HepG2 (cell line): ENCODE results near the gene CLASRP. TPM values are rescaled to one million over a fixed set of nuclear protein-coding genes. Genes with fewer than 3 reads are reported as not detected.
A peak's percentile ranks its signal among the peaks of the same experiment; 100 is the strongest.

Experiments used
- ARNT2 ChIP-seq: sonication (generic); formaldehyde crosslinking; IDR thresholded peaks from 2 replicates; pipeline ENCODE4 v1.8.0; 2022; ENCODE audit warnings: mild to moderate bottlenecking, low read depth, missing genetic modification reagents, moderate library complexity
- HOXA9 ChIP-seq: sonication (generic); formaldehyde crosslinking; IDR thresholded peaks from 2 replicates; pipeline ENCODE4 v1.8.1; 2022; ENCODE audit warnings: missing genetic modification reagents, mild to moderate bottlenecking, moderate library complexity, borderline replicate concordance
- KDM2A ChIP-seq: sonication (generic); formaldehyde crosslinking; IDR thresholded peaks from 2 replicates; pipeline ENCODE4 v1.4.0; 2020; ENCODE audit warnings: low read depth, missing genetic modification reagents, borderline replicate concordance
- MYNN ChIP-seq: sonication (generic); formaldehyde crosslinking; IDR thresholded peaks from 2 replicates; pipeline ENCODE4 v1.4.0; 2020; ENCODE audit warnings: mild to moderate bottlenecking, low read depth, missing genetic modification reagents
- PHF20 ChIP-seq: sonication (generic); formaldehyde crosslinking; IDR thresholded peaks from 2 replicates; pipeline ENCODE4 v1.5.0; 2020; ENCODE audit warnings: mild to moderate bottlenecking, missing genetic modification reagents
- RAD51 ChIP-seq: fragments of 450-650 bp; IDR thresholded peaks from 2 replicates; pipeline ENCODE4 v1.6.1; 2016; ENCODE audit warnings: borderline replicate concordance
- TGIF2 ChIP-seq: IDR thresholded peaks from 2 replicates; pipeline ENCODE4 v1.6.1; 2016; ENCODE audit warnings: control low read depth, missing compliant biosample characterization
- ZNF343 ChIP-seq: sonication (generic); formaldehyde crosslinking; IDR thresholded peaks from 2 replicates; pipeline ENCODE4 v1.4.0; 2020; ENCODE audit warnings: mild to moderate bottlenecking, missing genetic modification reagents
- ZNF619 ChIP-seq: sonication (generic); formaldehyde crosslinking; IDR thresholded peaks from 2 replicates; pipeline ENCODE4 v1.4.0; 2020; ENCODE audit warnings: mild to moderate bottlenecking, missing genetic modification reagents
- ZNF629 ChIP-seq: sonication (generic); formaldehyde crosslinking; conservative IDR thresholded peaks from 2 replicates; pipeline ENCODE4 v1.5.0; 2020; ENCODE audit warnings: missing genetic modification reagents
- polyA plus RNA-seq, 8 experiments: library from polyadenylated mRNA; depleted of rRNA in 3 of 8; stranded (reverse) in 7 of 8; unstranded in 1 of 8; fragments of >200 nt; fragmentation: Illumina TruSeq in 4 of 8; extraction: Trizol in 4 of 8; gene quantifications; 2 replicates each; pipeline versions ENCODE4 v1.2.1 to v1.2.3, GENCODE V29; 2011 to 2016; ENCODE audit warnings: low read depth in 4 of 8, missing spikeins in 1 of 8, mixed read lengths in 1 of 8; ENCODE audit not compliant: insufficient read depth in 1 of 8
- total RNA-seq, 5 experiments: library from RNA; depleted of rRNA; stranded (reverse); fragments of >200 nt; fragmentation: Illumina TruSeq; extraction: Trizol; gene quantifications; 2 replicates each; pipeline ENCODE4 v1.2.3, GENCODE V29; 2016; ENCODE audit warnings: low read depth in 1 of 5
- TF ChIP-seq, protein P1 (sequence below): sonication (generic); formaldehyde crosslinking; IDR thresholded peaks from 2 replicates; pipeline ENCODE4 v1.5.0; 2020; ENCODE audit warnings: missing genetic modification reagents
- TF ChIP-seq, protein P2 (sequence below): IDR thresholded peaks from 2 replicates; pipeline ENCODE4 v1.4.0; 2020; ENCODE audit warnings: mild to moderate bottlenecking, missing genetic modification reagents
- TF ChIP-seq, protein P3 (sequence below): sonication (generic); formaldehyde crosslinking; IDR thresholded peaks from 2 replicates; pipeline ENCODE4 v1.5.0; 2020; ENCODE audit warnings: missing genetic modification reagents
- TF ChIP-seq, protein P4 (sequence below): sonication (generic); formaldehyde crosslinking; IDR thresholded peaks from 2 replicates; pipeline ENCODE4 v1.5.1; 2020; ENCODE audit warnings: mild to moderate bottlenecking, missing genetic modification reagents, borderline replicate concordance
- TF ChIP-seq, protein P5 (sequence below): sonication (generic); formaldehyde crosslinking; conservative IDR thresholded peaks from 2 replicates; pipeline ENCODE4 v1.5.0; 2020; ENCODE audit warnings: missing genetic modification reagents

CLASRP gene
- total and polyA plus RNA-seq, 2 of the 13 experiments (the other 11 are each of a cell fraction or from before 2014, with no cell fraction given), result 32.0 to 51.4 TPM

DNA sequence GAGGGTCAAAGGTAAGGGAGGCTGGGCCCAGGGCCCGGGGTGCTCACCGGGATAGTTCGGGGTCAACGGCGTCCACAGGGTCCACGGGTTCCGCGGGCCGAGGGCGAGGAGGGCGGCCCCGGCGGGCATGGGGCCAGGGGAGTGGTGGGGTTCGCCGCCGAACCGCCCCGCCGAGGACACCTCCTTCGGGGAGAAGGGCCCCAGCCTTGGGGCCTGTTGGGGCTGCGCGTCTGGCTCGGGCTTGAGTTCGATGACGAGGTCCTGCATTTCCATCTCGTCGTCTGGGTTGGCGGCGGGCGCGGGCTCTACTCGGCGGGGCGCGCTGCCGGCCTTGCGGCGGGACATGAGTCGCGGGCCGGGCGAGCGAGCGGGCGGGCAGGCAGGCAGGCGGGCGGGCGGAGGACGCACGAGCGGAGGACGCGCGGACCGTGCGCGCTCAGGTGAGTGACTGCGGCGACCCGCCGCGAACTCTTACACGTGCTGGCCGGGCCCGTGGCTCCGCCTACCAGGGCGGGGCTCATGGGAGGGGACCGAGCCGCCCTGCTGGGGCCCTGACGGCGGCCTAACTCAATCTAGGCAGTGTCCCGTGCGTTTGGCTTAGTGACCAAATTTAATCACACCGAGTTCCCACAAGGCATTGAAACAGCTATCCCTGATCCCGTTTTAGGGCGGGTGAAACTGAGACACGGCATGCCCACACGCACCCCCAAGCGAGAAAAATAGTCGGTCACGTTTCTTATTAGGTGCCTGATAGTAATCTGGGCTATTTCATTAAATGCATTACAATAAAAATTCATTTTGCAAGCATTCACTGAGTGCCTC, 37.4 kb downstream of the CLASRP start, which contains the start of gene ZNF296 (continued):
- peak; percentile 85 for TF ChIP-seq TGIF2 (CRISPR knock-in tag)
- TF ChIP-seq, protein P1, sequence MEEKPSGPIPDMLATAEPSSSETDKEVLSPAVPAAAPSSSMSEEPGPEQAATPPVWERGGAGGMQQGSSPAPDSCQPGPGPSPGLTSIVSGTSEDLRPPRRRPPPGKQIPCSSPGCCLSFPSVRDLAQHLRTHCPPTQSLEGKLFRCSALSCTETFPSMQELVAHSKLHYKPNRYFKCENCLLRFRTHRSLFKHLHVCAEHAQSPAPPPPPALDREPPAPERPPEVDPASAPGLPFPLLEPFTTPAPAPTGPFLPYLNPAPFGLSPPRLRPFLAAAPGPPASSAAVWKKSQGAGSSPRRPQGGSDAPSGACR (CRISPR knock-in tag), result no peak
- peak; percentile 93 for TF ChIP-seq ARNT2 (CRISPR knock-in tag)
- no peak; the same call in 1 of the 2 replicates for TF ChIP-seq KDM2A (CRISPR knock-in tag)
- TF ChIP-seq, protein P2, sequence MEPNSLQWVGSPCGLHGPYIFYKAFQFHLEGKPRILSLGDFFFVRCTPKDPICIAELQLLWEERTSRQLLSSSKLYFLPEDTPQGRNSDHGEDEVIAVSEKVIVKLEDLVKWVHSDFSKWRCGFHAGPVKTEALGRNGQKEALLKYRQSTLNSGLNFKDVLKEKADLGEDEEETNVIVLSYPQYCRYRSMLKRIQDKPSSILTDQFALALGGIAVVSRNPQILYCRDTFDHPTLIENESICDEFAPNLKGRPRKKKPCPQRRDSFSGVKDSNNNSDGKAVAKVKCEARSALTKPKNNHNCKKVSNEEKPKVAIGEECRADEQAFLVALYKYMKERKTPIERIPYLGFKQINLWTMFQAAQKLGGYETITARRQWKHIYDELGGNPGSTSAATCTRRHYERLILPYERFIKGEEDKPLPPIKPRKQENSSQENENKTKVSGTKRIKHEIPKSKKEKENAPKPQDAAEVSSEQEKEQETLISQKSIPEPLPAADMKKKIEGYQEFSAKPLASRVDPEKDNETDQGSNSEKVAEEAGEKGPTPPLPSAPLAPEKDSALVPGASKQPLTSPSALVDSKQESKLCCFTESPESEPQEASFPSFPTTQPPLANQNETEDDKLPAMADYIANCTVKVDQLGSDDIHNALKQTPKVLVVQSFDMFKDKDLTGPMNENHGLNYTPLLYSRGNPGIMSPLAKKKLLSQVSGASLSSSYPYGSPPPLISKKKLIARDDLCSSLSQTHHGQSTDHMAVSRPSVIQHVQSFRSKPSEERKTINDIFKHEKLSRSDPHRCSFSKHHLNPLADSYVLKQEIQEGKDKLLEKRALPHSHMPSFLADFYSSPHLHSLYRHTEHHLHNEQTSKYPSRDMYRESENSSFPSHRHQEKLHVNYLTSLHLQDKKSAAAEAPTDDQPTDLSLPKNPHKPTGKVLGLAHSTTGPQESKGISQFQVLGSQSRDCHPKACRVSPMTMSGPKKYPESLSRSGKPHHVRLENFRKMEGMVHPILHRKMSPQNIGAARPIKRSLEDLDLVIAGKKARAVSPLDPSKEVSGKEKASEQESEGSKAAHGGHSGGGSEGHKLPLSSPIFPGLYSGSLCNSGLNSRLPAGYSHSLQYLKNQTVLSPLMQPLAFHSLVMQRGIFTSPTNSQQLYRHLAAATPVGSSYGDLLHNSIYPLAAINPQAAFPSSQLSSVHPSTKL (CRISPR knock-in tag), result peak; percentile 61
- TF ChIP-seq ZNF629, result no peak
- TF ChIP-seq, protein P3, sequence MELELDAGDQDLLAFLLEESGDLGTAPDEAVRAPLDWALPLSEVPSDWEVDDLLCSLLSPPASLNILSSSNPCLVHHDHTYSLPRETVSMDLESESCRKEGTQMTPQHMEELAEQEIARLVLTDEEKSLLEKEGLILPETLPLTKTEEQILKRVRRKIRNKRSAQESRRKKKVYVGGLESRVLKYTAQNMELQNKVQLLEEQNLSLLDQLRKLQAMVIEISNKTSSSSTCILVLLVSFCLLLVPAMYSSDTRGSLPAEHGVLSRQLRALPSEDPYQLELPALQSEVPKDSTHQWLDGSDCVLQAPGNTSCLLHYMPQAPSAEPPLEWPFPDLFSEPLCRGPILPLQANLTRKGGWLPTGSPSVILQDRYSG (CRISPR knock-in tag), result no peak
- TF ChIP-seq, protein P4, sequence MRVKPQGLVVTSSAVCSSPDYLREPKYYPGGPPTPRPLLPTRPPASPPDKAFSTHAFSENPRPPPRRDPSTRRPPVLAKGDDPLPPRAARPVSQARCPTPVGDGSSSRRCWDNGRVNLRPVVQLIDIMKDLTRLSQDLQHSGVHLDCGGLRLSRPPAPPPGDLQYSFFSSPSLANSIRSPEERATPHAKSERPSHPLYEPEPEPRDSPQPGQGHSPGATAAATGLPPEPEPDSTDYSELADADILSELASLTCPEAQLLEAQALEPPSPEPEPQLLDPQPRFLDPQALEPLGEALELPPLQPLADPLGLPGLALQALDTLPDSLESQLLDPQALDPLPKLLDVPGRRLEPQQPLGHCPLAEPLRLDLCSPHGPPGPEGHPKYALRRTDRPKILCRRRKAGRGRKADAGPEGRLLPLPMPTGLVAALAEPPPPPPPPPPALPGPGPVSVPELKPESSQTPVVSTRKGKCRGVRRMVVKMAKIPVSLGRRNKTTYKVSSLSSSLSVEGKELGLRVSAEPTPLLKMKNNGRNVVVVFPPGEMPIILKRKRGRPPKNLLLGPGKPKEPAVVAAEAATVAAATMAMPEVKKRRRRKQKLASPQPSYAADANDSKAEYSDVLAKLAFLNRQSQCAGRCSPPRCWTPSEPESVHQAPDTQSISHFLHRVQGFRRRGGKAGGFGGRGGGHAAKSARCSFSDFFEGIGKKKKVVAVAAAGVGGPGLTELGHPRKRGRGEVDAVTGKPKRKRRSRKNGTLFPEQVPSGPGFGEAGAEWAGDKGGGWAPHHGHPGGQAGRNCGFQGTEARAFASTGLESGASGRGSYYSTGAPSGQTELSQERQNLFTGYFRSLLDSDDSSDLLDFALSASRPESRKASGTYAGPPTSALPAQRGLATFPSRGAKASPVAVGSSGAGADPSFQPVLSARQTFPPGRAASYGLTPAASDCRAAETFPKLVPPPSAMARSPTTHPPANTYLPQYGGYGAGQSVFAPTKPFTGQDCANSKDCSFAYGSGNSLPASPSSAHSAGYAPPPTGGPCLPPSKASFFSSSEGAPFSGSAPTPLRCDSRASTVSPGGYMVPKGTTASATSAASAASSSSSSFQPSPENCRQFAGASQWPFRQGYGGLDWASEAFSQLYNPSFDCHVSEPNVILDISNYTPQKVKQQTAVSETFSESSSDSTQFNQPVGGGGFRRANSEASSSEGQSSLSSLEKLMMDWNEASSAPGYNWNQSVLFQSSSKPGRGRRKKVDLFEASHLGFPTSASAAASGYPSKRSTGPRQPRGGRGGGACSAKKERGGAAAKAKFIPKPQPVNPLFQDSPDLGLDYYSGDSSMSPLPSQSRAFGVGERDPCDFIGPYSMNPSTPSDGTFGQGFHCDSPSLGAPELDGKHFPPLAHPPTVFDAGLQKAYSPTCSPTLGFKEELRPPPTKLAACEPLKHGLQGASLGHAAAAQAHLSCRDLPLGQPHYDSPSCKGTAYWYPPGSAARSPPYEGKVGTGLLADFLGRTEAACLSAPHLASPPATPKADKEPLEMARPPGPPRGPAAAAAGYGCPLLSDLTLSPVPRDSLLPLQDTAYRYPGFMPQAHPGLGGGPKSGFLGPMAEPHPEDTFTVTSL (CRISPR knock-in tag), result no peak; the same call in 1 of the 2 replicates
- TF ChIP-seq RAD51, result no peak
- TF ChIP-seq MYNN, result no peak
- TF ChIP-seq ZNF343 (CRISPR knock-in tag), result no peak
- no peak; the same call in 1 of the 2 replicates for TF ChIP-seq ZNF619 (CRISPR knock-in tag)
- 0 out of 2 replicates have a peak, but pooled peaks have one; percentile 11 for TF ChIP-seq HOXA9
- TF ChIP-seq PHF20 (CRISPR knock-in tag), result peak; percentile 51
- TF ChIP-seq, protein P5, sequence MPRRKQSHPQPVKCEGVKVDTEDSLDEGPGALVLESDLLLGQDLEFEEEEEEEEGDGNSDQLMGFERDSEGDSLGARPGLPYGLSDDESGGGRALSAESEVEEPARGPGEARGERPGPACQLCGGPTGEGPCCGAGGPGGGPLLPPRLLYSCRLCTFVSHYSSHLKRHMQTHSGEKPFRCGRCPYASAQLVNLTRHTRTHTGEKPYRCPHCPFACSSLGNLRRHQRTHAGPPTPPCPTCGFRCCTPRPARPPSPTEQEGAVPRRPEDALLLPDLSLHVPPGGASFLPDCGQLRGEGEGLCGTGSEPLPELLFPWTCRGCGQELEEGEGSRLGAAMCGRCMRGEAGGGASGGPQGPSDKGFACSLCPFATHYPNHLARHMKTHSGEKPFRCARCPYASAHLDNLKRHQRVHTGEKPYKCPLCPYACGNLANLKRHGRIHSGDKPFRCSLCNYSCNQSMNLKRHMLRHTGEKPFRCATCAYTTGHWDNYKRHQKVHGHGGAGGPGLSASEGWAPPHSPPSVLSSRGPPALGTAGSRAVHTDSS (CRISPR knock-in tag), result no peak
